Cortex of kidney (tissue), 1 donor: ENCODE results near the gene PEAK3.

Experiments
- DNase-seq: peaks from one replicate; lab custom pipeline; 2025; lab: John Stamatoyannopoulos, UW

PEAK3 gene, protein sequence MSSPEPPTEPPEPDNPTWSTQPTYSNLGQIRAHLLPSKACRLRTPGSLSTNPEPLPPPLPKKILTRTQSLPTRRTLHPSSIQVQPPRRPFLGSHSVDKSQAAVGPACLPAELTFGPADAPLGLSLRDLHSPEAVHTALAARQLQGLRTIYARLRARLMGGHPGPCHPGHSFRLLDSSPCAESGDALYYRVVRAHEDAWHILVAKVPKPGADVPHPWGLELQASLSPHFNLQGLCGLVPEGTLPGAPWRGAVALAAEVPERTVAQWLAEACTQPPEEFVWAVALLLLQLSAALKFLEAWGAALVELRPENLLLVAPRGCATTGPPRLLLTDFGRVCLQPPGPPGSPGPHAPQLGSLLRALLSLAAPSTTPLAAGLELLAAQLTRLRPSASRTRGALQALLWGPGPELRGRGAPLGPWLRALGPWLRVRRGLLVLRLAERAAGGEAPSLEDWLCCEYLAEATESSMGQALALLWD

DNA sequence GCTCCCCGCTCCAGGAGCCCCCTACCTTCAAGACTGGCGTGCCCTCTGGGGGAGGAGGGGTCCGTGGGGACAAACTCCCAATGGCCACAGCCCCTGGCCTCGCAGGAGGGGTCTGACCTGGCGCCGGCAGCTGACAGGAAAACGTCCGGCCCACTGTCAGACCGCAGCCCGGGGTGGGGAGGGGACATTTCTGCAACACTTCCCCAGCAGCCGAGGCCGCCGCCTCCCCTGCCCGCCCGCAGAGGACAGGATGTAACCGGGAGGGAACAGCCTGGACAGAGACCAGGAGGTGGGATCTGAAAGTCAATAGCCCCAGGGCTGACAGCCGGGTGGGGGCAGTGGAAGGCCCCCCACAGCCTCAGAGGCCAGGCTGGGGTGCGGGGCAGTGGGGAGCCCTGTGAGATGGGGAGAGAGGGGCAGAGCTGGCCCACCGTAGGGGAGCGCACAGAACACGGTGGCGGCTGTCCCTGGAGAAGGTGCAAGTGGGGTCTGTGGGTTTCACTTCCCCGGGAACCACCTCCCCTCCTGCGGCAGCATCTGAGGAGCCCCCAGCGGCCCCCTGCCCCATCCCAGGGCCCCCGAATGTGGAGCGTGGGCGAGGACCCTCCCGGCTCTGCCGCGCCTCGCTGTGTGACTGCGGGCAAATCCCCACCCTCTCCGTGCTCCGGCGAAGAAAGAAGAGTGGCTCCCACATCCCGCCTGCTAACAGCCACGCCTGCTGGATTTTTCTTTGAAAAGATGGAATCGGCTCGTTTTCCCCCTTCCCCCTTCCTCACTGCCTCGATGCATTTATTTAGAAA, at the start of gene PEAK3:
Gene PEAK3 (minus strand): TSS at position 114 of the 800 bp plus-strand sequence. CDS start 1,244 bp downstream, outside the sequence.
- no peak for DNase-seq

DNA sequence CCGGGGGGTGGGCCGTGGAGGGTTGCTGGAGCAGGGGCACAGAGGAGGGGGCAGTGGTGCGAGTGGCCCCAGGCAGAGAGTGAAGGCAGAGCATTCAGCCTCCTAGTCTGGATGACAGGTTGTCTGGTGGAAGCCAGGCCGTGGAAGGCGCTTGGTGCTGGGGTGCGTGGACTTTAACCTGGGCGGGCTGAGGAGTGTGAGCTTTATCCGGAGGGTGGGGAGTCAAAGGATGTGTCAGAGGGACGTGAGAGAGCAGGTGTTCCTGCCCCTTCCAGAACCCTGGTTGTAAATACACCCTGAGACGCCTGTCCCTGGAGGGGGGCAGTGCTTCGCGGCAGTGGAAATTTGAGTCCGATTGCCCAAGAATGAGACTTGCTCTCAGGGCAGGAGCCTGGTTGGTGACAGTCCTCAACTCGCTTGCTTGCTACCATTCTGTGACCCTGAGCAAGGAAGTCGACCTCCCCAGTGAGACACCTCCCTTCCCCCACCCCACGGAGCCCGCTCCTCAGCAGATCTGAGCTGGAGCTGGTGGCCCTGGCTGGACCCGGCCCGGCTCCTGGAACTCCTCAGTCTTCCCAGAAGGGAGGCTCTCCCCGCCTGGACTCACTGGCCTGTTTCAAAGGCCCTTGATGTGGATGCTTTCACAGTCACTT, 48.8 kb upstream of the PEAK3 start:
- DNase-seq = no peak

DNA sequence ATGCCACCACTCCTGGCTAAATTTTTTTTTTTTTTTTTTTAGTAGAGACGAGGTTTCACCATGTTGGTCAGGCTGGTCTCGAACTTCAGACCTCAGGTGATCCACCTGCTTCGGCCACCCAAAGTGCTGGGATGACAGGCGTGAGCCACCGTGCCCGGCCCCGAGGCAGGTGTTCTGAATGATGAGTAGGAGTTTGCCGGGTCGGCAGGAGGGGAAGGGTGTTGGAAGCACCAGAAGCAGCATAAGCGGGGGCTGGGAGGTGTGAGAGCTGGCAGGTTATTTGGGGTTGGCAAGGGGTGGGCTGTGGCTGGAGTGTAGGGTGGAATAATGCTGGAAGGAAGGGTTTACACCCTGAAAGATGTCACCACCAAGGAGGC, 48.3 kb upstream of the PEAK3 start:
- no peak for DNase-seq

DNA sequence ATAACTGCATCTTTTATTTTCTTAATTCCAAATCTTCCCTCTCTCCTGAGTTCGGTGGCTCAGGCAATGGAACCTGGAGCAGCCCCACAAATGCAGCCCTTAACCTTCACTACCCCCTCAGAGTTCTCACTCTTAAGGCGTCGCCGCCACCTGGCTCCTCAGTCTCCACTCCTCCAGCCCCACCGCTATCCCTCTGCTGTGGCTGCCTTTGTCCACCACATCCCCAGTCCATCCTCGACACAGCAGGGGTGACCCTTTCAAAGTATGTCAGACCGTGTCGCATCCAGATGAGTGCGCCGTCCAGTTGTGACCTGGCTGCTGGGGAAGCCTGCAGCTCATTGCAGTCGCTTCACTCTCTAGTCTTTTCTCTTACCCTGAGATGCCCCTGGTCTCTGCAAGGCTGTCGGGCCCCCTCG, 47.5 kb upstream of the PEAK3 start:
- DNase-seq = no peak

DNA sequence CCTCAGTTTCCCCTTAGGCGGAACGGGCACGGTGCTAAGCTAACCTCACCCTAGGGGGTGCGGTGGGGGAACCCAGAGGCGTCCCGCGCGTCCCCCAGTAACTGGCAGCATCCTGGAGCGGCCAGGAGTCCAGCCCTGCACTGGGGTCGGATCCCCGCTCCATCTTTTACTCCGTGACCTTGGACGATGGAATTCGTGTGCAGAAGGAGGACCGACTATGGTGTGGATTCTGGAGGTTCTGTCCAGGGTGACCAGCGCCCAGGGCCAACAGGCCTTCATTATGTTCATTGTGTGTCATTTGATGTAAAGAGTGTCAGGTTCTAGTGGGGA, 47.1 kb upstream of the PEAK3 start:
- DNase-seq = no peak

DNA sequence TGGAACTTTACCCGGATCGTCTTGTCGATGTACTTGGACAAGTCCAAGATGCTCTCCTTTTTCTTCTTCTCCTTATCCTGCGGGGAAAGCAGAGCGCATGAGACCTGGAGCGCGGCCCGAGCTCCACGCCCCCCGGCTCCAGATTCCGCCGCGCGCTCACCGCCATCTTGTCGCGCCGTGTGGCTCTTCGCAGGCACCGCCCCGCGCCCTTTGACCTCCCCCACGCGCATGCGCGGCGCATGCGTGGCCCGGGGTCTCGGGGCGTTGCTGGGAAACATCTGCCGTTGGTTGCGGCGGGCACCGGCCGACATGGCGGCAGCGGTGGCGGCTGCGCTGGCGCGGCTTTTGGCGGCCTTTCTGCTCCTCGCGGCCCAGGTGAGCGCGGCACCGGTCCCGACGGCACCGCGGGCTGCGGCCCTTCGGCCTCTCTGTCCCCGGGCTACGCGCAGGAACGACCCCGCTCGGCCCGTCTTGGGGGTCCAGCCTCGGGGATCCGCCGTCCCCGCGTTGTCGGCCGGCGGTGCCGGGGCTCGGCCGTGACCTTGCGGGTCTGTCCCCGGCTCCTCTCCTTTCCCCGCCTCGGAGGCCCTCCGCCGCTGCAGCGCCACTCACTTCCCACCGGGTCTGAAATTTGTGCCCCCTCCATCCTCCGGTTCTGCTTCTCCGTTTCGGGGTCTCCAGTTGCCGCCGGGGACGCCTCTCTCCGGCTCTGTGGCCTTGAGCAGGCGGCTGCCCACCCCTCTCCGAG, 46.6 kb upstream of the PEAK3 start, which contains the start of the genes LSM7 and SPPL2B:
Gene LSM7 (minus strand): TSS at position 186 of the 748 bp plus-strand sequence. CDS start 20 bp downstream, at position 166.
Gene SPPL2B (plus strand): TSS at position 284 of the 748 bp plus-strand sequence. CDS start 26 bp downstream, at position 310.
- DNase-seq = peak; percentile 69

DNA sequence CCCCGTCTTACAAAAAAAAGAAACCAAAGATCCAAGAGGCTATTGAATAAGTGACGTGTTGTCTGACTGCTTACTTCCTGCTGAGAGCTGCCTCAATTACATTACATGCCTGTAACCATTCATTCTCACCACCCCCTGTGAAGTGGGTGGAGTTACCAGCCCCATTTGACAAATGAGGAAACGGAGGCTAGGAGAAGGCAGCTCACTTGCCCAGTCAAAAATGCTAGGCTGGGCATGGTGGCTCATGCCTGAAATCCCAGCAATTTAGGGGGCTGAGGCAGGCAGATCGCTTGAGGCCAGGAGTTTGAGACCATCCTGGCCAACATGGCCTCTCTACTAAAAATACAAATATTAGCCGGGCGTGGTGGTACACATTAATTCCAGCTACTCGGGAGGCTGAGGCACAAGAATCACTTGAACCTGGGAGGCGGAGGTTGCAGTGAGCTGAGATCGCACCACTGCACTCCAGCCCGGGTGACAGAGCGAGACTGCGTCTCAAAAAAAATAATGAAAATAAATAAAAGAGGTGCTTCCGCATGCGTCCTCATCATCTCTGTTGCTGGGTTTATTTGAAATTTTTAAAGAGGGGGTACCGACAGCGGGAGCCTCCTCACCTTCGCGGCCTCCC, 45.9 kb upstream of the PEAK3 start:
- no peak for DNase-seq

DNA sequence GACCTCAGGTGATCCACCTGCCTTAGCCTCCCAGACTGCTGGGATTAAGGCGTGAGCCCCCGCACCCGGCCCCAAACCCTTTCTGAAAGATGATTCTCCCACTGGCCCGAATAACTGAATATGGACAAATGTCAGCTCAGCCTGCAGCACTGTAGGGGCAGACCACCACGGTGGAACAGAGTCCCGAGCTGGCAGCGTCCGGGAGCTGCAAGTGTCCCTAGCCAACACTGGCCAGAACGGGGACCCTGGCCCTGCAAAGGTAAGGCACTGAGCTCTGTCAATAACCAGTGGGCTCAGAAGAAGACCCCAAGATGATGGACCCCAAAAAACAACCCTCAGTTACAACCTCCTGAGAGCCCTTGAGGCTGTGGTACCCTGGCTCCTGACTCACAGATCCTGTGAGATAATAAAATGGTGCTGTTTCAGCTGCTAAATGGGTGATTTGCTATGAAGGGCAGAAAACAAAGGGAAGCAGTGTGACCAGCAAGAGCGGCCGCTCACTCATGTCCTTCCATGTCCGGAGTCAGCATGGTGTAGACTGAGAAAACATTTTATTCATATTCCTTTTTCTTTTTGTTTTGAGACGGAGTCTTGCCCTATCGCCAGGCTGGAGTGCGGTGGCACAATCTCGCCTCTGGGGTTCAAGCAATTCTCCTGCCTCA, 44.9 kb upstream of the PEAK3 start:
- no peak for DNase-seq

DNA sequence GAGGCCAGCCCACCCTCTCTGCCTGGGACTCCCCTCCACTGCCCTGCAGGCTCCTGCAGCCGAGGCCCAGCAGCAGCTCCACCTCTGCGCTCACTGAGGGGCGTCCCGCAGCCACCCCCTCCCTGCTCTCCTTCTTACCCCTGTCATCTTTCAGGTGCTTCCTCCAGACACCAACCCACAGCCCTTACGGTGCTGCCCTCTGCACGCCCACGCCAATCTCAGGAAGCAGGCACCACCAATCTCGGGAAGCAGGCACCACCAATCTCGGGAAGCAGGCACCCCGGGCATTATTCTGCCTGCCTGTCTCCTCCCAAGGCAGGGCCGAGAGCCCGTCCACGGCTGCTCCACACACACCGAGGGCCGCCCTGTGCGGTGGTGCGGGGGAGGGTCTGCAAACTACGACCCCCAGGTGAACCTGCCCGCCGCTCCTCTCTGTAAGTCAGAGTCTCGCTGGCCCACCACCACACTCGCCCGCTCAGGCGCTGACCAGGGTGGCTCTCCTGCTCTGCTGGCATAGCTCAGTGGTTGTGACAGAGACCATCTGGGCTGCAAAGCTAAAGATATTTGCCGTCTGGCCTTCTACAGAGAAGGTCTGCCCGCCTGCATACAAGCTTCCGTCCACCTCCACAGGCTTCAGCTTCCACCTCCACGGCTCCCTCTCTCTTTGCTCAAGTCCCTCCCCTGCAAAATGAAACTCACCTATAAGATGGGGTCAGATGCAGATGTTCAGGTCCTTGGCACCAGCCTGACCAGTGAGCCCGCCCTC, 43.5 kb upstream of the PEAK3 start:
- no peak for DNase-seq

DNA sequence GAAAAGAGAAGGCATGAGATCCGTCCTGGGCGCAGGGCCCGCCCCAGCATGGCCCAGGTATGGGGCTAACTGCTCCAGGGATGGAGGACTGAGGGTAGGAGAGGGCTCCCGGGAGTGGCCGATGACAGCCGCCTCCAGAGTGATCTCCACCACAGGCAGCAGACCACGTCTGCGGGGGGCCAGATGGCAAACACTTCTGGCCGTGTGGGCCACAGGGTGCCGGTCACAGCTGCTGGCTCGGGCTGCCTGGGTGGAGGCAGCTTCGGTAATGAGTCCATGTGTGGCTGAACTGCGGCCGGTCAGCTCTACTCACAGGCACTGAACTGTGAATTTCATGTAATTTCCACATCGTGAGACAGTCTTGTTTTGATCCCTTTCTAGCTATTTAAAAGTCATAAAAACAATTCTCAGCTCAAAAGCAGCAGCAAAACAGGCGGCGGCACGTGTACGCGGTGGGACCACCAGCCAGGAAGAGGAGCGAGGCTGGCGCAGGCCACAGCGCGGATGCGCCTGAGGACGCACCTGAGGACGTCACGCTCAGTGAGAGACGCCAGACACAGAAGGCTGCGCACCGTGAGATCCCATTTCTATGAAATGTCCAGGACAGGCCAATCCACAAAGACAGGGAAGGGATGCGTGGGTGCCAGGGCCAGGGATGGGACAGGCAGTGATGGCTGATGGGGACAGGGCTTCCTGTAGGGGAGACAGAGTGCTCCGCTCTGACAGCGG, 42.4 kb upstream of the PEAK3 start:
- no peak for DNase-seq

DNA sequence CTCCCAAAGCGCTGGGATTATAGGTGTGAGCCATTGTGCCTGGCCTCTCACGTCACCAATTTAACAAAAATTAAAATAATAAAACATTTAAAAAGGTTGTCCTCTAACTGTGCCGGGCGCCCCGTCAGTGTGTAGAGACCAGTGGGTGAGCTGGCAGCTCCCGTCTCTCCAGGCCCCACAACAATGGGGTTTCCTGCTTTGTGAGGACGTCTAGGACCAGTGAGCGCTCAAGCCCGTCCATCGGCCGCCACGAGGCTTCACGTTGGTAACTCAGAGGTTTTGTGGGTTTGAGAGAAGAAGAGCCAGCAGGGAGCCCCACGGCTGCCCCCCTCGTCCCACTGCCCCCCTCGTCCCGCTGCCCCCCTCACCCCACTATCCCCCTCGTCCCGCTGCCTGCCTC, 41.7 kb upstream of the PEAK3 start:
- DNase-seq = no peak

DNA sequence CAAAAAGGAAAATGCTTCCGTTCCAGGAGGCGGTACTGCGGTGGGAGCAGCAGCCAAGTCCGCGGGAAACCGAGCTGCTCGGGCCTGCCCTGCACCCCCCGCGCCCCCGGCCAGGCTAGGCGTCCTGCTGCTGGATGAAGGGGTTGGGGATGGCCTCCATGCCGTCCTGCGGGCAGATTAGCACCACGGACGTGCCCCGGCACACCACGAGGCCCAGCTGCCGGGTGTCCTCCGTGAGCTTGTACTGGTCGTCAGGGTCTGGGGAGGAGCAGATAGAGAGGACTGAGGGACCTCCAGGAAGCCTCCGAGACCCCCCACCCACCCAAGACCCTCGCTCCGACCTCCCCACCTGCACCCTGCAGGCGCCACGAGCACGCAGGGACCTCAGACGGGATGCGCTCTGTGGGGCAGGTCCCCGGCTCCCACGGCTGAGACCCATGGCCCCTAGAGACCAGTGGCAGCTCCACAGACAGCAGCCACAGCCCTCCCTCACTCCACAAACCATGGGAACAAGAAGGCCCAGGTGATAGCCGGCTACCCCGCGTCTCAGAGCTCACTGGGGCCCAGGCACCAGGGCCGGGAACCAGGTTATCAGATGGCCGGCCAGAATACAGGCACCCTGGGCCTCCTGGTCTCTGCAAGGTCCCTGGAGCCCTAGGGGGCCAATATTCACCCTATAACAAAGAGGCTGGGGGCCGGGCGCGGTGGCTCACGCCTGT, 39.7 kb upstream of the PEAK3 start:
- no peak for DNase-seq

DNA sequence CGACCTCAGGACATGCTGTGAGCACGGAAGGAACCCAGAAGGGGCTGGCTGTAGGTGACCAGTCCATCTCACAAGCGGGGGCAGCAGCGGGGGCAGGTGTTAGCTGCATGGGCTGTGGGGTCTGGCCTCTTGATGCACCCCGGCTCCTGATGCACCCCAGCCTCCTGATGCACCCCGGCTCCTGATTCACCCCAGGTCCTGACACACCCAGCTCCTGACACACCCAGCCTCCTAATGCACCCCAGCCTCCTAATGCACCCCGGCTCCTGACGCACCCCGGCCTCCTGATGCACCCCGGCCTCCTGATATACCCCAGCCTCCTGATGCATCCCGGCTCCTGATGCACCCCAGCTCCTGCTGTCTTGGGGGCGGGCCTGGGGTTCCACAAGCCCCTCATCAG, 39.0 kb upstream of the PEAK3 start:
- DNase-seq = no peak

DNA sequence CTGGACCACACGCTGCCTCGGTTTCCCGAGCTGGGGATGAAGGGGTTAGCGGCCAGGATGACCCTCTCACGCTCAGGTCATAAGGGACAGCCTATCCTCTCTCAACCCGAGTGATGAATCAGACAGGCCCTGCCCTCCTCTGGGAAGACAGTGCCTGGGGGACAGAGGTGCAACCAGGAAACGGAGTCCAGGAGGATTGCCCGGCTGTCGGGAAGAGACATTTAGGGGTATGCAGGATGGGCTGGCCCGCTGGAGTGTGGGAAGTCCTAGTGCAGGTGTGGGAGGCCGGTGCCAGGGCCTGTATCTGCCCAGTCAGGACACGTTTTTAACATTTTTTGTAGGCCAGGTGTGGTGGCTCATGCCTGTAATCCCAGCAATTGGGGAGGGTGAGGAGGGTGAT, 38.1 kb upstream of the PEAK3 start:
- DNase-seq = no peak

DNA sequence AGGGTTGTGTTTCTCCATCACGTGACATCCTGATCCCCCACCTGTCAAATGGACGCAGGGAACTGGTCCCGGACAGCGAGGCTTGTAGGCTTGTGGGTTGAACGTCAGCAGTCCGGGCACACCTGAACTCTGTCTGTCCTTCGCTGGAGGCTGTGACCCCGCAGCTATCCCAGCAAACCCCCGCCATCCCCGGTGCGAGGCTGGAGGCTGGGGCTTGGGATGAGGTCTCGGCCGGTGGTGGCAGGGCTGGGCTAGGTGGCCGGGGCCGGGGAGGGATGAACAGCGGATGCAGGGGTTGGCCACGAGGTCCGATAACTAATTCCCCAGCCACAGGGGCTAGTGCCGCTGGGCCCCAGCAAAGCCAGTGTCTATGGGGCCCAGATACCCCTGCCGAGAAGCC, 37.6 kb upstream of the PEAK3 start:
- no peak for DNase-seq

DNA sequence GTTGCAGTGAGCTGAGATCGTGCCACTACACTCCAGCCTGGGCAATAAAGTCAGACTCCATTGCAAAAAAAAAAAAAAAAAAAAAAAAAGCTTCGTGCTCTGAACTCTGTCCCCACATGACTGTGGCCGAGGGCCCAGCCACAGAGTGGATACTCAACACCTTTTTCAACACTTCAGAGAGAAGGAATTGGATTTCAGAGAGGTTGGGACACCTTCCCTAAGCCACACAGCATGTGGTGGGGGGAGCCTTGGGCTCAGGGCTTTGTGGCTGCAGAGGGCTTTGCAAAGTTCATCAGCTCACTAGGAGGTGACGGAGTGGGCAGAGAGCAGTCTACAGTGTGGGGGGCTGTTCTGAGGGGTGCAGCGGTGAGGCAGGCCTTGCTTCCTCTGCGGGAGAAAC, 36.9 kb upstream of the PEAK3 start:
- DNase-seq = no peak

DNA sequence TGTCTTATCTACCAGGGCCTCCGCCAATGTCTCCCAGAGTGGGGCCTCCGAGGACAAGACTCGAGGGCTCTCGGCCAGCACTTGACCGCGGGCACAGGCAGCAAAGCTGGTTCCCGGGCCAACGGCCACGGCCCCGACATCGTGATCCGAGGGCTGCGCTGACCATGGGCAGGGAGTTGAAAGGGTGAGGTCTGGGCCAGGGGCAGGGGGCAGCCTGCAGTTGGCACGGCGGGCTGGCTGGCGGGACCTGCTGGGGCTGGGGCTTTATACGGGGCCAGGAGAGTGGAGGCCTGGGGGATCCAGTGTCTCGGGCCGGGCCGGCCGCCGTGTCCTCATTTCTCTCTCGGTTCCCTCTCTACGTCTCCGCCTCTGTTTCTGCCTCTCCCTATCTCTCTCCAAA, 35.8 kb upstream of the PEAK3 start:
- no peak for DNase-seq

DNA sequence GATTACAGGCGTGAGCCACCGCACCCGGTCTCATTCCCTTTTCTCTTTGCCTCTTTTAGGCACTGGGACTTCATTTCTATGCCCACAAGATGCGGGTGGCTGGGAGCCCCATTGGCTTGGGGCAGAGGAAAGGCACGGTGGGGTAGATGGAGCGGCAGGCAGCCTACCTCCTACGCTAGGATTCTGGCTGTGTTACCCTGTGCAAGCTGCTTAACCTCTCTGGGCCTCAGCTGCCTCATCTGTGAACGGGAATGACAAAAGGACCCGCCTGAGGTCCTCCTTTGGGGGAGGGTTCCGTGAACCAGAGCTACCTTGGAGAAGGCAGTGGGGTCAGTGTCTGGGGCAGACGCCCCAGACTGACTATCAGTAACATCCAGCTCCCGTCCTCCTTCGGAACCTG, 35.3 kb upstream of the PEAK3 start:
- DNase-seq = no peak
